ENCODE results near the gene FSTL4. TPM values are rescaled to one million over a fixed set of nuclear protein-coding genes. Genes with fewer than 3 reads are reported as not detected.

The FSTL4 gene
- polyA plus RNA-seq, 1 of the 3 experiments (the other 2 are of a cell fraction), result not detected

- Histone ChIP-seq H3F3A (replicated peaks; ENCODE audit: insufficient read depth) (no peaks in the 10 kb centered on the region), H3K79me2 (ENCODE audit: insufficient read depth) (no peaks in the 10 kb centered on the region), H2AFZ (ENCODE audit: low read depth) (no peak overlapping the region), H3K27ac (ENCODE audit: low read depth in 2 of 2, low read length in 1 of 2) (no peak overlapping the region), H3K9me2 (0 out of 2 replicates have a peak, but pooled peaks cover 3% of the 10 kb centered on the region), H3K9me3 (no peaks in the 10 kb centered on the region; the same call in 1 of the 2 replicates), H4K20me1 (ENCODE audit: insufficient read depth) (no peaks in the 10 kb centered on the region), H3K4me3 (ENCODE audit: low read depth in 2 of 2, low read length in 1 of 2) (no peak overlapping the region), H3K9ac (no peak overlapping the region), H3K4me1 (ENCODE audit: control insufficient read depth in 1 of 2, insufficient read depth in 2 of 2, low read depth in 1 of 2, low read length in 1 of 2) (no peaks in the 10 kb centered on the region), H3K4me2 (no peak overlapping the region), H3K27me3 (ENCODE audit: insufficient read depth) (no peaks in the 10 kb centered on the region; the same call in 1 of the 2 replicates), H3K36me3 (replicated peaks in 1 of 2; ENCODE audit: control insufficient read depth in 1 of 2, insufficient read depth in 2 of 2, low read length in 1 of 2) (no peaks in the 10 kb centered on the region)
- CTCF ChIA-PET, result interaction anchor here (1.0 to 1.2 kb wide), 3 partner anchors 12 to 458 kb away, joined by 3 read pairs; no protein-coding TSS in a partner anchor
- TF ChIP-seq TAF1 (IDR thresholded peaks at IDR 0.05; ENCODE audit: borderline replicate concordance, low read depth, low read length), result no peak
- no peak for TF ChIP-seq USF1 (IDR thresholded peaks at IDR 0.05; ENCODE audit: borderline replicate concordance, low read depth)
- no peak for TF ChIP-seq POLR2AphosphoS5 (IDR thresholded peaks at IDR 0.05; ENCODE audit: low read depth, low read length)
- TF ChIP-seq MXI1 (IDR thresholded peaks at IDR 0.05; ENCODE audit: low read depth, low read length), result no peak
- no peak for TF ChIP-seq EP300 (IDR thresholded peaks at IDR 0.05; ENCODE audit: borderline replicate concordance in 1 of 2, low read depth in 1 of 2, low read length in 1 of 2)
- TF ChIP-seq GABPA (IDR thresholded peaks at IDR 0.05; ENCODE audit: low read depth), result no peak
- TF ChIP-seq TEAD4 (IDR thresholded peaks at IDR 0.05; ENCODE audit: borderline replicate concordance, insufficient read depth), result no peak
- TF ChIP-seq NRF1 (IDR thresholded peaks at IDR 0.05; ENCODE audit: low read depth, low read length), result no peak
- DNase-seq, result no peak
- WGBS (ENCODE audit: low lambda C conversion rate), result 80% methylated on average over 12 of the region's 12 CpGs
- POLR2A ChIA-PET, result no interaction called here
These were observed 202.0 kb downstream of the FSTL4 start for GRCh38 chr5:133410335-133410828.

- DNase-seq, result no peak
- no peak overlapping the region for H2AFZ ChIP-seq (ENCODE audit: low read depth)
- 40% methylated on average over 3 of the region's 6 CpGs for WGBS (ENCODE audit: low lambda C conversion rate)
- no peak overlapping the region for H3K9ac ChIP-seq
- no peaks in the 10 kb centered on the region; the same call in 1 of the 2 replicates for H3K9me3 ChIP-seq
- ChIA-PET CTCF (interaction anchor here (0.5 to 1.5 kb wide), 6 partner anchors 11 to 350 kb away, joined by 3 to 6 read pairs (median 3); no protein-coding TSS in a partner anchor), POLR2A (no interaction called here)
- no peak overlapping the region for H3K4me2 ChIP-seq
- no peaks in the 10 kb centered on the region for H3K79me2 ChIP-seq (ENCODE audit: insufficient read depth)
- no peaks in the 10 kb centered on the region for H3K4me1 ChIP-seq (ENCODE audit: control insufficient read depth in 1 of 2, insufficient read depth in 2 of 2, low read depth in 1 of 2, low read length in 1 of 2)
- no peaks in the 10 kb centered on the region for H3F3A ChIP-seq (replicated peaks; ENCODE audit: insufficient read depth)
- H3K27ac ChIP-seq (ENCODE audit: low read depth in 2 of 2, low read length in 1 of 2), result no peak overlapping the region
- no peaks in the 10 kb centered on the region for H3K27me3 ChIP-seq (ENCODE audit: insufficient read depth)
- TF ChIP-seq MEF2A (IDR thresholded peaks at IDR 0.05; ENCODE audit: borderline replicate concordance, low read depth) (no peak), CHD2 (IDR thresholded peaks at IDR 0.05; ENCODE audit: low read length, partially characterized antibody) (no peak), MAX (IDR thresholded peaks at IDR 0.05; ENCODE audit: low read depth) (no peak), REST (IDR thresholded peaks at IDR 0.05; ENCODE audit: low read depth, low read length) (no peak), ELF1 (IDR thresholded peaks at IDR 0.05) (no peak), EP300 (IDR thresholded peaks at IDR 0.05; ENCODE audit: borderline replicate concordance in 1 of 2, low read depth in 1 of 2, low read length in 1 of 2) (no peak), RCOR1 (IDR thresholded peaks at IDR 0.05; ENCODE audit: low read length) (no peak), JUND (IDR thresholded peaks at IDR 0.05) (no peak), IRF3 (IDR thresholded peaks at IDR 0.05; ENCODE audit: low read depth, low read length) (no peak), PBX3 (IDR thresholded peaks at IDR 0.05) (no peak)
- H3K36me3 ChIP-seq (replicated peaks in 1 of 2; ENCODE audit: control insufficient read depth in 1 of 2, insufficient read depth in 2 of 2, low read length in 1 of 2), result no peaks in the 10 kb centered on the region
- H4K20me1 ChIP-seq (ENCODE audit: insufficient read depth), result no peaks in the 10 kb centered on the region
- H3K9me2 ChIP-seq, result 0 out of 2 replicates have a peak, but pooled peaks cover 3% of the 10 kb centered on the region
- no peak overlapping the region for H3K4me3 ChIP-seq (ENCODE audit: low read depth in 2 of 2, low read length in 1 of 2)
These were observed 203.1 kb downstream of the FSTL4 start for GRCh38 chr5:133409210-133409674.

All from SK-N-SH (cell line).